Karpas-422 (cell line): ENCODE data around the gene MED20. TPM values are rescaled to one million over a fixed set of nuclear protein-coding genes. Genes with fewer than 3 reads are reported as not detected.

ENCODE experiments used
- DNase-seq: peaks from one replicate; pipeline ENCODE4 v3.0.0-alpha.2; 2015
- H2AFZ ChIP-seq: fragments of 200-600 bp; sonication (generic); 2 replicates; pipeline ENCODE4 v1.6.1; 2014; ENCODE audit warnings: antibody characterized with exemption, low read length, mixed read lengths
- H3K27ac ChIP-seq: fragments of 200-600 bp; sonication (generic); 2 replicates; pipeline ENCODE4 v1.5.1; 2014; ENCODE audit warnings: mild to moderate bottlenecking, low read length, moderate library complexity
- H3K27me3 ChIP-seq: fragments of 200-600 bp; sonication (generic); 2 replicates; pipeline ENCODE4 v1.6.1; 2014; ENCODE audit warnings: low read length, mixed read lengths
- H3K36me3 ChIP-seq: fragments of 200-600 bp; sonication (generic); 2 replicates; pipeline ENCODE4 v1.6.1; 2014; ENCODE audit warnings: low read length, mixed read lengths; ENCODE audit not compliant: insufficient read depth
- H3K4me1 ChIP-seq: fragments of 200-600 bp; sonication (generic); 2 replicates; pipeline ENCODE4 v1.6.1; 2014; ENCODE audit warnings: mild to moderate bottlenecking, low read length, mixed read lengths
- H3K4me2 ChIP-seq: fragments of 200-600 bp; sonication (generic); 2 replicates; pipeline ENCODE4 v1.6.1; 2014; ENCODE audit warnings: low read length, low read depth, mild to moderate bottlenecking; ENCODE audit not compliant: poor library complexity, severe bottlenecking
- H3K4me3 ChIP-seq: fragments of 200-600 bp; sonication (generic); 2 replicates; pipeline ENCODE4 v1.5.1; 2014; ENCODE audit warnings: mild to moderate bottlenecking, antibody characterized with exemption, low read length, mixed read lengths
- H3K79me2 ChIP-seq: fragments of 200-600 bp; sonication (generic); 2 replicates; pipeline ENCODE4 v1.6.1; 2014; ENCODE audit warnings: mild to moderate bottlenecking, low read length, mixed read lengths
- H3K9ac ChIP-seq: fragments of 200-600 bp; sonication (generic); 2 replicates; pipeline ENCODE4 v1.6.0; 2014; ENCODE audit warnings: low read length
- H3K9me2 ChIP-seq: fragments of 200-600 bp; sonication (generic), shearing (Covaris generic); replicated peaks from 2 replicates; pipeline ENCODE4 v1.6.0; 2014; ENCODE audit warnings: mild to moderate bottlenecking, low read length, moderate library complexity; ENCODE audit not compliant: insufficient read depth
- H3K9me3 ChIP-seq: fragments of 300-700, 200-600 bp; sonication (generic); 2 replicates; pipeline ENCODE4 v1.6.1; 2014; ENCODE audit warnings: low read length, mixed read lengths
- H4K20me1 ChIP-seq: fragments of 200-600 bp; sonication (generic); 2 replicates; pipeline ENCODE4 v1.6.1; 2014; ENCODE audit warnings: mild to moderate bottlenecking, antibody characterized with exemption, low read length, low read depth; ENCODE audit not compliant: insufficient read depth
- small RNA-seq: library from RNA; depleted of rRNA; stranded (forward); fragments of <200 nt; gene quantifications from one replicate; pipeline ENCODE3, GENCODE V24; 2014
- total RNA-seq: library from RNA; depleted of rRNA; stranded (reverse); fragments of >200 nt; shearing (Covaris generic); gene quantifications from 2 replicates; pipeline ENCODE4 v1.2.3, GENCODE V29; 2014; ENCODE audit warnings: low replicate concordance; rRNA removed

Gene MED20
- total RNA-seq, 1 experiment from 2014 or later, result 24.1 TPM

DNA sequence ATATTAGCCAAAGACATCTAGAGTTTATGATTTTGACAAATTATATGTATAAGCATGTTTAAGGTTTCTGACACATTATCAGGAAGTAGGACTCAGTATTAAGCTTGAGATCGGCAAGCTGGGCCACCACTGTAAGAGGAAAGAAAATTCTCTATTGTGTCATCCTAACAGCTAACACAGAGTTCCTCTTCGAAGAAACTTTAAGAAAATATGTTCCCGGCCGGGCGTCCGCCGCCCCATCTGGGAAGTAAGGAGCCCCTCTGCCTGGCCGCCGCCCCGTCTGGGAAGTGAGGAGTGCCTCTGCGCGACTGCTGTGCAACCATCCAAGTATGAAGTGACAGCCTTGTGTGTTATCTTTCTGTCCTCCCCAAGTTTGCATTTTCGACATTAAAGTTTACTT is 48.8 kb downstream of the MED20 start:
- Histone ChIP-seq H3K79me2 (peaks cover 16% of the 10 kb centered on the region; the same call in 1 of the 2 replicates), H3K9me3 (no peaks in the 10 kb centered on the region), H3K27me3 (no peaks in the 10 kb centered on the region), H3K4me3 (no peak overlapping the region), H3K36me3 (peaks cover 5% of the 10 kb centered on the region; the same call in 1 of the 2 replicates), H3K4me1 (peaks cover 5% of the 10 kb centered on the region; the same call in 1 of the 2 replicates), H3K4me2 (no peak overlapping the region), H3K9ac (no peak overlapping the region), H3K27ac (no peak overlapping the region), H3K9me2 (no peaks in the 10 kb centered on the region), H4K20me1 (no peaks in the 10 kb centered on the region), H2AFZ (no peak overlapping the region)
- DNase-seq, result no peak

DNA sequence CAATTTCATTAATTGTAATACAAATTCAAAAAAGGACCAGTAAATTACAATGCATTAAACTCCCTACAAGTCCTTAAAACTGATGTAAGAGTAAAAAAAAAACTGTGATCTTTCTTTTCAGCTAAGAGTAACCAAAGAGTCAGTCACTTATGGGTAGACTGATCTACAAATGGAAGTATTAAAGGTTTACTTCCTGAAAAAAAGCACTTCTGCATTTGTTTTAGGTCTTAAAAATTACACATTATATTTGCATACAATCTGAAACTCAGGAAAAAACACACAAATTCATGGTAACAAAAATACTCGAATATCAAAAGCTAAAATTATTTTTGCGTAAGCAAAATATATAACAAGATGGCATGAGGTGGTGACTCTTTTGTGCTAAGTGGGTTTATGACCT is 49.2 kb downstream of the MED20 start:
- Histone ChIP-seq H3K9me2 (no peaks in the 10 kb centered on the region), H4K20me1 (no peaks in the 10 kb centered on the region), H3K9ac (no peak overlapping the region), H3K36me3 (peaks cover 5% of the 10 kb centered on the region; the same call in 1 of the 2 replicates), H3K9me3 (no peaks in the 10 kb centered on the region), H3K4me1 (peaks cover 5% of the 10 kb centered on the region; the same call in 1 of the 2 replicates), H3K4me2 (no peak overlapping the region), H2AFZ (no peak overlapping the region), H3K27ac (no peak overlapping the region), H3K4me3 (no peak overlapping the region), H3K27me3 (no peaks in the 10 kb centered on the region), H3K79me2 (peaks cover 20% of the 10 kb centered on the region)
- no peak for DNase-seq

DNA sequence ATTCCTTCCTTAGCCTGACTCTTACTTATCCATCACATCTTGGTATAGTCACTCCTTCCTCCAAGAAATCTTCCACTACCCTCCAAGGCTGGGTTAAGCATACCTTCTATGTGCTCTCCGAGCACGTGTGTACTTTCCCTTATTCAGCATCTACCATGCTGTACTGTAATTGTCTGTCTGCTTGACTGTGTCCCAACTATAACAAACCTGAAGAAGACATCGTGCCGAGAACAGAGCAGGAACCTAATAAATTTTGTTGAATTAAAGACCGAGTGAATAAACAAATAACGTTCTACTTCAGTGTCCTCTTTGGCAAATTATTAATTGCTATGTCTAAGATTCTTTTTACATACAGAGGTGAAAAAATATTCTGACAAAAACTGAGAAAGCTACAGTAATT is 61.6 kb downstream of the MED20 start:
- Histone ChIP-seq H3K9me2 (no peaks in the 10 kb centered on the region), H3K4me2 (no peak overlapping the region), H3K4me3 (no peak overlapping the region), H3K36me3 (no peaks in the 10 kb centered on the region), H3K27me3 (no peaks in the 10 kb centered on the region), H3K4me1 (no peaks in the 10 kb centered on the region), H3K27ac (no peak overlapping the region), H3K9me3 (no peaks in the 10 kb centered on the region), H2AFZ (no peak overlapping the region), H3K9ac (no peak overlapping the region), H3K79me2 (peaks cover 4% of the 10 kb centered on the region; the same call in 1 of the 2 replicates), H4K20me1 (no peaks in the 10 kb centered on the region)
- DNase-seq, result no peak

DNA sequence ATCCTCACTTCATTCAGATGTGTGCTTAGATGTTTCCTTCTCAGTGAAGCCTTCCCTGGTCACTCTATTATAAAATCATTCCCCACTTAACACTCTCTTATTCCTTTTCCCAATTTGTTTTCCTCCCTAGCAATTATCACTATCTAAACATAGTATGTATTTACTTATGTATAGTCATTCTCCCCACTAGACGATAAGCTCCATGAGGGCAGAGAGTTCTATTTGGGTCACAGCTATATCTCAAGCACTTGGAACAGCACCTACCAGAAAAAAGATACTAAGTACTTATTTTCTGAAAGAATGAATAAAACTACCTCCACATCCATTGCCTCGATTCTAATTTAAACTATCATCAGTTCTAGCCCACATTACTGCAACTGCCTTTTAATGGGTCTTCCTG is 62.2 kb downstream of the MED20 start:
- H3K4me2 ChIP-seq, result no peak overlapping the region

More for the DNA sequence above, 62.2 kb downstream of the MED20 start:
- no peaks in the 10 kb centered on the region for H3K27me3 ChIP-seq
- H3K79me2 ChIP-seq, result peaks cover 4% of the 10 kb centered on the region; the same call in 1 of the 2 replicates
- no peak overlapping the region for H2AFZ ChIP-seq
- H4K20me1 ChIP-seq, result no peaks in the 10 kb centered on the region
- H3K9ac ChIP-seq, result no peak overlapping the region
- no peak overlapping the region for H3K4me3 ChIP-seq
- no peaks in the 10 kb centered on the region for H3K9me3 ChIP-seq
- H3K36me3 ChIP-seq, result no peaks in the 10 kb centered on the region
- H3K9me2 ChIP-seq, result no peaks in the 10 kb centered on the region
- H3K4me1 ChIP-seq, result no peaks in the 10 kb centered on the region
- no peak for DNase-seq
- H3K27ac ChIP-seq, result no peak overlapping the region

Small RNA genes within 50 kb of the gene (small RNA-seq; reads per million reads assigned to genes)
- not detected for gene RF00019

Other genes with a start within 250 kb of the MED20 start
- gene TFEB, start 185.5 kb downstream of the MED20 start, total RNA-seq, result 72.3 and 117 TPM in 2 replicates
- gene PGC, start 173.7 kb downstream of the MED20 start, total RNA-seq, result not detected in 2 replicates
- 4.8 and 9.5 TPM in 2 replicates for gene FRS3, start 141.2 kb downstream of the MED20 start, total RNA-seq
- gene PRICKLE4, start 140.4 kb downstream of the MED20 start, total RNA-seq, result 0.41 and 2.8 TPM in 2 replicates
- 119 and 229 TPM in 2 replicates for gene TOMM6, start 133.4 kb downstream of the MED20 start, total RNA-seq
- 6.5 and 10.7 TPM in 2 replicates for gene USP49, start 25.8 kb downstream of the MED20 start, total RNA-seq
- 17.9 and 32.8 TPM in 2 replicates for gene BYSL, start 360 bp upstream of the MED20 start, total RNA-seq
- gene CCND3, start 20.7 kb upstream of the MED20 start, total RNA-seq, result 63.5 and 74.8 TPM in 2 replicates
- 25.8 and 25.9 TPM in 2 replicates for gene TAF8, start 129.4 kb upstream of the MED20 start, total RNA-seq
- 0.11 and 0.83 TPM in 2 replicates for gene C6orf132, start 221.5 kb upstream of the MED20 start, total RNA-seq